Measurements from ENCODE around the gene FOXD2.

The FOXD2 gene

GRCh38 chr1:47468709-47469389, 31.0 kb downstream of the FOXD2 start:
- DNase-seq (ENCODE audit: low spot score) = no peak

GRCh38 chr1:47469390-47469759, 31.5 kb downstream of the FOXD2 start:
- DNase-seq (ENCODE audit: low spot score) = peak; percentile 10

GRCh38 chr1:47469910-47470309, 32.1 kb downstream of the FOXD2 start:
- DNase-seq (ENCODE audit: low spot score) = no peak

GRCh38 chr1:47471163-47471562, 33.3 kb downstream of the FOXD2 start:
- DNase-seq (ENCODE audit: low spot score) = no peak

GRCh38 chr1:47474278-47475193, 36.7 kb downstream of the FOXD2 start:
- DNase-seq (ENCODE audit: low spot score) = no peak

- DNase-seq (ENCODE audit: low spot score) = no peak
Observed at GRCh38 chr1:47477595-47478080, 39.8 kb downstream of the FOXD2 start.

GRCh38 chr1:47478090-47478489, 40.2 kb downstream of the FOXD2 start:
- no peak for DNase-seq (ENCODE audit: low spot score)

GRCh38 chr1:47479664-47480063, 41.8 kb downstream of the FOXD2 start:
- no peak for DNase-seq (ENCODE audit: low spot score)

DNA sequence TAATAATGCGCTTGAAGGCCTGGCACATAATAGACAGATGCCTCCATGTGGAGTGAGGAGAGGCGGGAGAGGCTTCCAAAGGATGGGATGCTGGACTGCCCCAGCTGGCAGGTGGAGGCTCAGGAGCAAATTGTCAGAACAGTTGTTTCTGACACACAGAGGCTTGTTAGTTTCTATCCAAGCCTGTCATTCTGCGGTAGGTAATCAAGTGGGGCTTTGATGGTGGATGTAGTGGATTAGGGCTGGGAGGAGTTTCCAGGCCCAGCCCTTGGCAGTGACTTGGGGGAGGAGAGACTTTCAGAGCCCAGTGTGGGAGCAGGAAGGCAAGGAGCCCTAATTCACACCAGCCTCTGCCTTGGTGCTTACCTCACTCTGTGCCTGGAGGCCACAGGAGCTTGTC, 44.1 kb downstream of the FOXD2 start:
- no peak for DNase-seq (ENCODE audit: low spot score)

DNA sequence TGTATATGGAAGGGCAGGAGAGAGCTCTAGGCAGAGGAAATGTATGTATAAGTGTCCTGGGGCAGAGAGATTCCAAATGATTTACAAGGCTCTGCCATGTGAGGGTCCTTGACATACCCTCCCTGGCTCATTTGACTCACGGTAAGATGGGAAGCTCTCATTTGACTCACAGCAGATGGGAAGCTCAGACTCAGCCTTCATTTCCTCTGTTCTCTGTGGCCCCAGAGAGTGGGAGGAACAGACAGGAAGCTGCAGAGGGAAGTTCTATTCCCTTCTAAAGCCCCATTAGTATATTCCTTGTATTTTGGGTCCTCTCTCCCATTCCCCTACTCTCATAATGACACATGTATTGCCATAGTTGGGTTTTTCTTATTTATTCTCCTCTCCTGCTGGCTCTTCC, 44.9 kb downstream of the FOXD2 start:
- no peak for DNase-seq (ENCODE audit: low spot score)

GRCh38 chr1:47483651-47484050, 45.8 kb downstream of the FOXD2 start:
- no peak for DNase-seq (ENCODE audit: low spot score)

- DNase-seq (ENCODE audit: low spot score) = no peak
Observed at GRCh38 chr1:47485817-47486216, 48.0 kb downstream of the FOXD2 start.

DNA sequence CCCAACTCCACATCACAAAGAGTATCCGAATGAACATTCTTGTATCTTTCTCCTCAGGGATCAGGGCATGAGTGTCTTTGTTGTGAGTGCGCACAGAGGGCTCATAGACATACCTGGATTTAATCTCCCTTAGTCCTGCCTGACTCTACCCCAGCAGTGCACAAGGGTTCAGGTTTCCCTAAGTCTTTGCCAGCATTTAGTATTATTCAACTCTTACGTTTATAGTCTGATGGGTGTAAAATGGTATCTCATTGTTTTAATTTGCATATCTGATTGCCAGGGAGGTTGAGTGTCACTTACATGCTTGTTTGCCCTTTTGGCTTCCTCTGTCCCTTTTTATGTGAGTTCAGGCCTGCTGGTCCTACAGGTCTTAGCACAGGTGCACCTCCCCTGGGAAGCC, 49.5 kb downstream of the FOXD2 start:
- no peak for DNase-seq (ENCODE audit: low spot score)

- no peak for DNase-seq (ENCODE audit: low spot score)
Observed at GRCh38 chr1:47487850-47488450, 50.1 kb downstream of the FOXD2 start.

Measured in hematopoietic multipotent progenitor cell treated with erythropoietin and hydrocortisone succinate and interleukin-3 and kit ligand, for 15 days (in vitro differentiated cells).